Skeletal muscle cell (primary cell): ENCODE measurements around the gene CDC42EP2.

Experiments used
- DNase-seq: peaks from one replicate; pipeline ENCODE4 v3.0.0-alpha.2; 2010; ENCODE audit warnings: low read depth
- H3K4me3 ChIP-seq: 2 replicates; pipeline ENCODE4 v1.5.1; 2011; ENCODE audit warnings: low read depth, mild to moderate bottlenecking, control low read depth, low read length, moderate library complexity

Gene CDC42EP2

DNA sequence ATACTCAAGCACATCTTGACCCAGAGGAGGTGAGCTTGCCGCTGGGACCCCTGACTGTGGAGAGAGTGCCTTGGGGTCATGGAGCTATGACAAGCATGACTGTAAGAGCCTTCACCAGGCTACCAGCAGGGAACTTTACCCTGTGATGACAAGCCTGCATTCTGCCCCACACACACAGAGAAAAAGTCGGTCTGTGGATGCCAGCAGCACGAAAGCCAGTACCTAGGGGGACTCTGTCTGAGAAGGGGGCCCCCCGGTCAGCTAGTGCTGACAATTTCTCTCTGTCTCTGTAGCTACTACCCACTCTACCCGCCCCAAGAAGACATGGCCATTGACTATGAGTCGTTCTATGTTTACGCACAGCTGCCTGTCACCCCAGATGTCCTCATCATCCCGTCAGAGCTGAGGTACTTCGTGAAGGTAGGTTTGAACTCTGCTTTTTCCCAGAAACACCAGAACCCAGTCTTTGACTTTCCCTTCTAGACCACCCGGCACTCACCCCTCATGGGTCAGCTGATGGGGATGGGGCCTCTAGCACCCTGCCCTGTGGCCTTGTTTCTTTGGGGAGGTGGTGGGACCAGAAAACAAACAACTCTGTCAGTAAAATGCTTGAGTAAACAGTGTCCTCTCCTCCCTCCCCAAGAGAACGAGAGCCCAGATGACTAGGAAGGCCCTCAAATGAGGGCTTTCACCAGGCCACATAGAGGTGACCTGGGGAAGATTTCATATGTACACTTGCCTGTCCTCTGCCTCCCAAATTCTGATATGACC is 18.9 kb upstream of the CDC42EP2 start:
- H3K4me3 ChIP-seq = no peak overlapping the region
- no peak for DNase-seq

DNA sequence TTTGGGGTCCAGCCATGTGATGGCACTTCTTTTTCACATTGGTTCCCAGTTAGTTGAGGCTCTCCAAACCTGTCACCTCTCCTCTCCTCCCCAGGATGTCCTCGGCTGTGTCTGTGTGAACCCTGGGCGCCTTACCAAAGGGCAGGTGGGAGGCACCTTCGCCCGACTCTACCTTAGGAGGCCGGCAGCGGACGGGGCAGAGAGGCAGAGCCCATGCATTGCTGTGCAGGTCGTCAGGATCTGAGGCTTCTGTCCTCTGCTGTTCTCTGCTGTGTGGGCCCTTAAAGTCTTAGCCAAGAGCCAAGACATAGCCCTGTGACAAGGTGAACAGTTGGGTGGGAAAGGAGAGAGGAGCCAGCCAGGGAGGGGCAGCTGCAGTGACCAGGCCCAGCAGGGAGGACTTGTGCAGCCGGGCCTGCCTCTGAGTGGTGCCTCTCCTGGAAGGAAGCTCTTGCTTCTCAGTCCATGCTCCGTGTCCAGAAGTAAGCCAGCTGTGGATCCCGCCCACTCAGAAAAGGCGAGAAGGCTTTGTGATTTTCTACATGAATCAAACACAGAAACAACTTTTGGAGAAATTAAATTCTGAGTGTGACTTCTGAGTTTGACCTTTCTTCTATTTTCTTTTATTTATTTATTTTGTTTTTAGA is 17.5 kb upstream of the CDC42EP2 start:
- H3K4me3 ChIP-seq = no peak overlapping the region
- no peak for DNase-seq

DNA sequence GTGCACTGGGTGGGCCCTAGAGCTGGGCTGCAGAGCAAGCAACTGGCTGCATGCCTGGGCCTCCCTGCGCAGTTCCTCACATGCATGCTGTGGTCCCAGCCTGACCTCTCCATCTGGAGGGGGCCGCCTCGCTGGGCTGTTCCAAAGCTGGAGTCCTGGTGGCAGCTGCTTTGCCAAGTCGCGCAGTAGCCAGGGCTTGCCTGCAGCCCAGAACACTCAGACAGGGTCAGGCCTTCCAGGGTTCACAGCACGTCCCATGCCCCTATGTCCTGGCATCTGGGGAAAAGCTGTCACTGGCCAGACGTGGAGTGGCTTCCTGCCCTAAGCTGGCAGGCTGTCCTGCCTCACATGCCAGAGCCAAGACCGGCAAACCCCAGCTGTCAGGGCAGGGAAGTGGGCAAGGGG is 16.5 kb upstream of the CDC42EP2 start:
- H3K4me3 ChIP-seq = no peak overlapping the region
- DNase-seq = no peak

DNA sequence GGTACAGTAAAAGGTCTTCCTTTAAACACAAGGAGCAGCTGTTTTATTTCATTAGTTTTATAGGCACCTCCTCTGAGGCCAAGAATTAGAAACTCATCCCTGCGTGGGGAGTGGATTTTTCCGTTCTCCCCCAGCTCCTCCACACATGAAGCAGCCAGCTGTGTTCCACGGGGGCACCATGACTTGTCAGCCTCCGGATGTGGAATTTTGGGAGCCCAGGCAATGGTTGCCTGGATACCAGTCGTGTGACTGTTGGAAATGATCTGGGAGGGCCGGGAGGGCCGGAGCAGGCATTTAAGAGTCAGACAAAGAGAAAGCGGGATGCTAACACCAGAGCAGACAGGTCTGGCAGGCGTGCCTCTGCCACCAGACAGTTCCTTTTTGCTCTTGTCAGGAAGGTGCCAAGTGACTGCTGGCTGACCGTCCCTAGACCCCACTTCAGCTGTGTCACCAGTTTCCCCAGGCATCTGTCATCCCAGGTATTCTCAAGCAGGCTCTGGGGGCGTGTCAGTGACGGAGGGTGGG is 15.9 kb upstream of the CDC42EP2 start:
- DNase-seq = no peak
- H3K4me3 ChIP-seq = no peak overlapping the region

DNA sequence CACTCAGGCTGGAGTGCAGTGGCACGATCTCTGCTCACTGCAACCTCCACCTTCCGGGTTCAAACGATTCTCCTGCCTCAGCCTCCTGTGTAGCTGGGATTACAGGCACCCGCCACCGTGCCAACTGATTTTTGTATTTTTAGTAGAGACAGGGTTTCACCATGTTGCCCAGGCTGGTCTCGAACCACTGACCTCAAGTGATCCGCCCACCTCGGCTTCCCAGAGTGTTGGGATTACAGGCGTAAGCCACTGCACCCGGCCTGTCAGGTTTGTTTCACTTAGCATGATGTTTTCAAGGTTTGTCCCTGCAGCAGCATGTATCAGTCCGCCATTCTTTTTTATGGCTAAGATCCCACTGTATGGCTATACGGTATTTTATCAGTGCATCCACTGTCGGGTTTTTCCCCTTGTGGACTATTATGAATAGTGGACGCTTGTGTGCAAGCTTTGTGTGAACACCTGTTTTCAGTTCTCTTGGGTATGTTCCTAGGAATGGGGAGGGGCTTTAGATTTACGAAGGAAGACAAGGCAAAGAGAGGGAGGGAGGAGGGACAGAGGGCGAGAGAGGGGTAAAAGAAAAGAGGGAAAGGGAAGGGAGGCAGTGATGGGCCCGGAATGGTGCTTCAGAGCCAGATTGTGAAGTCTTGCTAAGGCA is 13.9 kb upstream of the CDC42EP2 start:
- no peak overlapping the region for H3K4me3 ChIP-seq

DNA sequence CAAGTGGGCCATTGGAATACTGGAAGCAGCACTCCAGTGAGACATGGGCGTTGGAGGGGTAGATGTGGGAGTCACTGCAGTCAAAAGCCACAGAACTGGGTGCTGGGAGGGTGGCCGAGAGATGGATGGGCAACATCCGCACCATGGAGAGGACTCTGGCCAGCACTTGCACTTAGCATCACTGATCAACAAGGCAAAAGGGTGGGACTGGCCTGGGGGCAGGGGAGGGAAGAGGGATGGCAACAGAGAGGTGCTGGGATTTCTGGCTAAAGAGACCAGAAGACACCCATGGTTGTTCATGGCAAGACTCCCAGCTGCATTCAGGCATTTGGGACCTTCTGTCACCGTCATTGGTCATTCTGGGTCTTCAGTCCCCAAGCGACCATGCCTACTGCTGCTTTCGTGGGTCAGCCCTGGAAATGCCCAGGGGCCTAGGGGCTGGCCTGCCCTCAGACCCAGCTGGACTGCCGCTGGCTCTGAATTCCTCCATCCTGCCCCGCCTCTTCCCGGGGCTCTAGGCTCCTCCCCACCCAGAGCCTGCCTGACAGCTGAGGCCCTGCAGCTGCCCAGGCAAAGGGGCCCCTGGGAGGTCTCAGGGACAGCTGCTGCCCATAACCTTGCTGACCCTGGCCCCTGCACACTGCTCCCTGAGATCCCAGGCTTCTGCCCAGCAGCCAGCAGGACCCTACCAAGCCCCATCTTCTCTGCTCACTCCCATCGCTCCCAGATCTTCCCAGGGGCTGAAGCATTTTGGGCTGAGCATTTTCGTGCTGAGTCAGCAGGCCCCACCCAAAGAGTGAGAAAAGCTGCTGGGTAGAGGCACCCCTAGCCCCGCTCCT is 13.0 kb upstream of the CDC42EP2 start:
- H3K4me3 ChIP-seq = no peak overlapping the region
- no peak for DNase-seq

More for the DNA sequence above, 13.9 kb upstream of the CDC42EP2 start:
- no peak for DNase-seq

DNA sequence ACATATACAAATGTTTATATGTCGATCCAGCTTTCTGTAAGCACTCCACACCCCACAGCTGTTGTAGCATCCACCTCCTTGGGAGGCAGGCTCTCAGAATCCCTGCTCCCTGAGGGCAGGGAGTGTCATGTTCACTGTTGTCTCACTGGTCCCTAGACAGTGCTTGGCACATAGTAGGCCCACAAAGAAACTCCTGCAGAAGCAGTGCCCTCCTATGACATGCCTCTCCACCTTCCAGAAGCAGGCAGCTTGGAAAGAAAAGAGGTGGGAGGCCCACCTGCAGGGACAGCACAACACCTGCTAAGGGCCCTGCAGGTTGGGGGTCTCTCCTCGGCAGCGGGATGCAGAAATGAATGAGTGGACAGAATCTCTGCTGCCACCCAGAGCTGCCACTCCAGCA is 11.1 kb upstream of the CDC42EP2 start:
- no peak for DNase-seq
- H3K4me3 ChIP-seq = no peak overlapping the region

DNA sequence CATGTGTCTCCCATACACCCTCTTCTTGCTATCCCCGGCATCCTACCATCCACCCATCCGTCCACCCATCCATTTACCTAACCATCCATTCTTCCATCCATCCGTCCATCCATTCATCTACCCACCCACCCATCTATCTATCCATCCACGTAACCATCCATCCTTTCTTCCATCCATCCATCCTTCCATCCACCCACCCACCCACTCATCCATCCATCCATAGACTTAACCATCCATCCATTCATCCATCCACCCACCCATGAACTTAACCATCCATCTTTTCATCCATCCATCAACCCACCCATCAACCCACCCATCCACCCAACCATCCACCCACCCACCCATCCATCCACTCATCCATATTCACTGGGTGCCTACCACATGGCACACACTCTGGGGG is 10.6 kb upstream of the CDC42EP2 start:
- no peak for DNase-seq
- H3K4me3 ChIP-seq = no peak overlapping the region

DNA sequence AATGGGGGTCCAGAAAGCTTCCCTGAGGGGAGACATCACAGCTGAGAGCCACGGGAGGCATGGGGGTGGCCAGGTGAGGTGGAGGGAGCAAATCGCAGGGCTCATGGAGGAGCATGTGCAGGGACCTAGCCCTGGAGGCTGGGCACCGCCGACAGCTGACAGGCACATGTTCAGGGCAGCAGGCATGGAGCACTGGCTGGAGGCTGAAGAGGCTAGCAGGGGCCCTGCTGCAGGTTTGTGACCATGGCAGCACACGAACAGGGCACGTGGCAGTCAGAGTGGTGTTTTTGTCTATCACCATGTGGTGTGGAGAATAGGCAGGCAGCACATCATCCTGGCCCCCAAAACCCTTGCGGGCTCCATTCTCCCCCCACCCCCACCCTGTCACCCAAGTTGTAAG is 10.1 kb upstream of the CDC42EP2 start:
- DNase-seq = no peak
- no peak overlapping the region for H3K4me3 ChIP-seq

DNA sequence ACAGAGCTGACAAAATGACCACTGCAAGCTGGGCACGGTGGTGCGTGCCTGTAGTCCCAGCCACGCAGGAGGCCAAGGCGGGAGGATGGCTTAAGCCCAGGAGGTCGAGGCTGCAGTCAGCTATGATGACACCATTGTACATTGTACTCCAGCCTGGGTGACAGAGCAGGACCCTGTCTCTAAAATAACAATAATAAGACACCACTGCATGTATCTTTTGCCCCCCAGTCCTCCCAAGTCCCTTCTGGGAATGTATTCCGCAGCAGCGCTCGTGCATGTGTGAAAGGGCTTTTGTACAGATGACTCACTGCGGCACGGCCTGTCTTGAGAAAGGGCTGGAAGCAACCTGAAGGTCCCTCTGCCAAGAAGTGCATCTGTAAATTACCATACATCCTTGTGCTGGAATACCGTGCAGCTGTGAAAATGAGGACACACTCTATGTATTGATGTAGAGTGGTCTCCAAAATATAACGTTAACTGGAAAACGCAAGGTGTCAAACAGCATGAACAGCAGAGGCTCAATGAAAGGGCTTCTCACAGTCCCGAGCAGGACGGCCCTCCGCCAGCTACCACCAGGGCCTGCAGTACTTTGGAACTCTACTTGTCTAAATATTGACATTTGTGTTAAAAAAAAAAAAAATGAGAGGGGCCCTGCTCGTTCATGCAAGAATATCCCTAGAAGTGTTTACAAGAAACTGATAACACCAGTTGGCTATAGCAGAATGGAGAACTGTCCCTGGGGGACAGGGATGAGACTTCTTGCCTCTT is 9.0 kb upstream of the CDC42EP2 start:
- H3K4me3 ChIP-seq = no peak overlapping the region
- peak; percentile 74 for DNase-seq

DNA sequence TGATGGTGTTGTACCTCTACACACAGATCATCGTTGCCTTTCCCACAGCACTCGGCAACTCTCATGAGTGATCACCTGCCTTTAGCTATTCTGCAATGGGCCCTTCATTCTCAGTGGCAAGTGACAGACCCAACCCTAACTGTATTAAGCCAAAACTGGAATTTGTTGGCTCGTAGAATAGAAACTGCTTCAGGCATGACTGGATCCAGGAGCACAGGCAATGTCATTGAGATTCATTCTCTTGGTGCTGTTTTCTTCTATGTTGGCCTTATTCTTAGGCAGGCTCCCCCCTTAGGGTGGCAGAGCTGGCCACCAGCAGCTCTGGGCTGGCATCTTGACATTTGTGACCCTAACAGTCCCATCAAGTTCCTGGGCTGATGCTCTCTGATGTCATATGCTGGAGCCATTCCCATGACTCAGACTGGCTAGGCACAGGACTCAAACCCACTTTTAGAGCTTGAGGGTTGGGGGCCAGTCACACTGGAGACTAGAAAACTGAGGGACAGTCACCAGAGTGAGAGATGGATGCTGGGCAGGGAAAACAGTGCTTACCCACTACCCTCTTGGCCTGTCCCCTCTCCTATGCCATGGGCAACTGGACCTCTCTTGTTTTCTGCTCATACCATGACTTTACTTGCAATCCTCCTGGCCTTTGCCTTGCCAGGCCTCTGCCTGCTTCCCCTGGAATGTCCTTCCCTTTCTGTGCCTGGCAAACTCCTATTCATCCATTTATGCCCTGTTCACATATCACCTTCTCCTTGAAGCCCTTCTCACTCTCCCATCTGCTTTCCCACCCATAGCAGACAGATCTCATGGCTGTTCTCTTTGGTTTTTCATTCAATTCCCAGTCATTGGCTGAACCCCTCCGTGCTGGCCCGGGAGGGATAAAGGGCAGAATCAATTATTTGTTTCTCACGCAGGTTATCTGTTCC is 7.1 kb upstream of the CDC42EP2 start:
- DNase-seq = no peak
- H3K4me3 ChIP-seq = no peak overlapping the region

DNA sequence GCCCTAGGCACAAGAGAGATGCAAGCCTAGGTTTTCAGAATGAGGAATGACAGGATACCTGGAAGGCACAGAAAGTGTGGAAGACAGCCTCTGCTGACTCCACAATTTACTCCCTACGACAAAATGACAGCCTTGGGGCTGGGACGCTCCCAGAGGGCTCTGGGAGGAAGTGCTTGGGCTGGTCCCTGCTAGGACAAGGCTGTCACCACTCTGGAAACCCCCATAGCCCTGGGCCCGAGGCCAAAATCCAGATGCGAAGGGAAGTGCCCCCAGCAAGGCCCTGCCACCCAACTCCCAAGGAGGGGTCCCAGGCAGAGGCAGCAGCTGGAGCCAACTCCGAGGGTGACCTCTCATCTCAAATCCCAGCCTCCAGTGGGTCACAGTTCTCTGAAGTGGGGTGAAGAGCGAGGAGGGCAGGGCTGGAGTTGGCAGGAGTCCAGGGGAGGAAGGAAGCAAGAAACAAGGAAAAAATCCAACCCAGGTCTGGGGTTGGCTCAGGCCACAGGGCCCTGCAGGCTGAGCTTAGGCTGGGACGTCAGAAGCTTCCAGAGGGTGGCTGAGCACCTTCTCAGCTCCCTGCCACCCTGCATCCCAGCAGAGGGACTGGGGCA is 6.3 kb upstream of the CDC42EP2 start:
- no peak for DNase-seq

DNA sequence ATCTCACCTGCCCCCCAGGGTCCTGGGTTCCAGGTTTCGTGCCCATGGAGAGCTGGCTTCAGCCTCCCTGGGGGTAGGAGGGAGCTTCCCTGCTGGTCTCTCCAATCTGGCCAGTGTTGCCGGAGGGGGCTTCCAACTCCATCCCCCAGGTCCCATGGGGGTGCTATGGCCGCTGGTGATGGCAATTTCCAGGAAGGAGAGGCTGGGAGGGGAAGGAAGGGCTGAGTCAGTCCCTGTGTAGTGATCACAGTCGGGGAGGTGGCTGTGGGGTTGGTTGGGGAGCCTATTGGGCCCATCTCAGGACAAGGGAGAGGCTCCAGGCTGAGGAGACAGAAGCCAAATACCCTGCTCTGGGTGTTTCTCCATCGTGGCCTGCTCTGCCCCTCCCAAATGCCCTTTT is 5.7 kb upstream of the CDC42EP2 start:
- H3K4me3 ChIP-seq = no peak overlapping the region
- DNase-seq = no peak

More for the DNA sequence above, 6.3 kb upstream of the CDC42EP2 start:
- no peak overlapping the region for H3K4me3 ChIP-seq

DNA sequence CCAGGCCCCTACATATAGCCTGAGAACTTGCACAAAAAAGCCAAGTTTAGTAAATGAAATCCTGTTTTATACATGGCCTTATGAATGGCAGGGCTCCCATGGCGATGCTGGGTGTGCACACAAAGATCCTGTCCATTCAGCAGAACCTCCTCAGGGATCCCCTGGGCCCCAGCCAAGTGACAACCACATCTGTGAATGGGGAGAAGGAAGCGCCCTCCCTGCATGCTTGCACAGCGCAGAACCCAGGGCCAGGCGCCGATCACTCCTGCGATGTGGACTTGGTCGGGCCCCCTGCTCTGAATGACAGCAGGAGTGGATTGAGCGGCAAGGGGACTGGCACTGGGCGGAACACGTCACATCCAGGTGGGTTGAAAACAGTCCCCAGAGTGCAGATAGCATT is 4.5 kb upstream of the CDC42EP2 start:
- no peak for DNase-seq
- no peak overlapping the region for H3K4me3 ChIP-seq

DNA sequence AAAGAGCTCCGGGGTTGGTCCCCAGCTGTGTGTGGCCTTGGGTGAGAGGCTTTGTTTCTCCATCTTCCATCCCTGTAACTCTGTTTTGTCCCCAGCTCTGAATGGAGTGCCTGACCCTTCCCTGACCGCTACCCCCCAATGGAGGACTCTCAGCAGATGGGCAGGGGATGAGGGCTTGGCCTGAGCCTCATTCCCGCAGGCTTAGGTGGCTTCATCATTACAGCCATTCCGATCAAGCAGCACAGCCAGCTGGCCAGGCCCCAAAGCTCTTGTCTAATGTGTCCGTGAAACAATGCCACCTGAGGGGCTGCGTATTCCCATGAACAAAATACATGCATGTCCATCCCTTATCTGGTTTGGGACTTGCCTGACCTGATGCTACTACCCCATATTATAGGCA is 3.9 kb upstream of the CDC42EP2 start:
- DNase-seq = no peak
- no peak overlapping the region for H3K4me3 ChIP-seq

DNA sequence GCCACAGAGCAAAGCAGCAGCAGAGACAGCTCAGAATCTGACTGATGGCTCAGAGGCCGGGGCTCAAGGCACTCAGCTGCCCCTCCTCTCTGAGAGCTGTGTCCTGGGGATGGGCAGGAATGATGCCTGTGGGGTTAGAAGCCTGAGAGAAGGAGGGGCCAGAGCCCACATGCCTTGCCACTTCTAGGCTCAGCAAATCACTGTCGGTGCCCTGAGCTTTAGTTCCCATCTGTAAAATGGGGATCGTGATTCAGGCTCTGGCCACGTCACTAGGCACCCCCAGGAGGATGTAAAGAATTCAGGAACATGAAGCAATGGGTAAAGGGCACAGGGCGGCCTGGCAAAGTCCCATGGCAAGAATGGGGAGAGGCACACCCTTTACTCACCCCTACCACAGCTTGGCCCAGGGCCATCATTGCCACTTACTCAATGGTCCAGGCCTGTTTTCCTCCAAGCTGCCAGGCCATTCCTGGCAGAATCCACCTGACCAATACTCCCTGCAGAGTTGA is 3.4 kb upstream of the CDC42EP2 start:
- no peak for DNase-seq
- H3K4me3 ChIP-seq = no peak overlapping the region

DNA sequence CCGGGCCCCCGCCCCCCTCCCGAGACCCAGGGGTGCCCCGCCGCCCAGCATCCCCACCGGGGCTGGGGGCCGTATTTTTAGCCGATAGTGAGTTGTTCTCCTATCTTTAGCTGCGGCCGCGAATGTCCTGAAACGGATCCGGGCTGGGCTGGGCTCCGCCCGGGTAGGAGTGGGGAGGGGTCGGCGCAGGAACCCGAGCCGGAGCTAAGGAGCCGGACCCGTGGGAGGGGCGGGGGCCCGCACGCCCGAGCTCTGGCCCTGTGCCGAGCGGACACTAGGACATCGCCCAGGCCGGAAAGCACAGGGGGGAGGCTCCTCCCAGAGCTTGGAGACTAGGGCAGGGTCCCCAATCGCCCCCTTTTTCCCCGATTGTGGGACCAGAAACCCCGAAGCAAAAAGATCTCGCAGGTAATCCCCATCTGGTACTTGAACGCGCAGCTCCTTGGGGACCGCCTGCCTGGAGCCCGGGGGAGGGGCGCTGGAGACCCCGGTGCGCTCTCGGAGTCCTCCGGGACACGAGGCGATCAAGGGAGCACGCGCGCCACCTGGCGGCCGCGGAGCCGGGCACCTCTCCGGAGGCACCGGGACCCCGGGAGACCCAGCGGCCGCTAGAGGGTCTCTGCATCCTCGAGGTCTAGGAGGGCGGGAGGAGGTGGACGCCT is 669 bp downstream of the CDC42EP2 start:
- H3K4me3 ChIP-seq = peak overlapping the region; percentile 67
- no peak for DNase-seq
